Mesendoderm (in vitro differentiated cells): Measurements from ENCODE around the gene ROCK1.
"Not testable (repeated sequence)": the region's sequence is repeated elsewhere in the genome, so short reads cannot be mapped to it uniquely, and the experiment has no call there.

Source experiments
- DNase-seq: peaks from one replicate; pipeline ENCODE4 v3.0.0; 2013
- H2AK5ac ChIP-seq: 2 replicates; pipeline ENCODE4 v1.6.1; 2013; ENCODE audit warnings: low read length, inconsistent platforms
- H2BK120ac ChIP-seq: 2 replicates; pipeline ENCODE4 v1.6.1; 2013; ENCODE audit warnings: low read depth, mild to moderate bottlenecking, low read length, moderate library complexity, mixed read lengths
- H2BK15ac ChIP-seq: replicated peaks from 2 replicates; pipeline ENCODE4 v1.6.1; 2013; ENCODE audit warnings: low read depth, mild to moderate bottlenecking, moderate library complexity
- H2BK5ac ChIP-seq: 2 replicates; pipeline ENCODE4 v1.6.1; 2013; ENCODE audit warnings: low read length, inconsistent platforms
- H3K18ac ChIP-seq: 2 replicates; pipeline ENCODE4 v1.6.1; 2013; ENCODE audit warnings: mild to moderate bottlenecking, low read length, mixed read lengths
- H3K23ac ChIP-seq: one replicate; pipeline ENCODE4 v1.6.1; 2013; ENCODE audit warnings: low read length
- H3K27ac ChIP-seq: 2 replicates; pipeline ENCODE4 v1.5.1; 2013; ENCODE audit warnings: low read depth, mild to moderate bottlenecking, inconsistent platforms, low read length, moderate library complexity
- H3K27me3 ChIP-seq: 2 replicates; pipeline ENCODE4 v1.6.1; 2013; ENCODE audit warnings: low read length, control low read depth, mild to moderate bottlenecking, inconsistent platforms; ENCODE audit not compliant: insufficient read depth, poor library complexity
- H3K36me3 ChIP-seq: 2 replicates; pipeline ENCODE4 v1.6.1; 2013; ENCODE audit warnings: low read length, inconsistent platforms; ENCODE audit not compliant: control insufficient read depth, insufficient read depth
- H3K4ac ChIP-seq: one replicate; pipeline ENCODE4 v1.6.1; 2013; ENCODE audit warnings: low read depth, mild to moderate bottlenecking, low read length, moderate library complexity
- H3K4me1 ChIP-seq: 2 replicates; pipeline ENCODE4 v1.6.1; 2013; ENCODE audit warnings: low read depth, low read length, inconsistent platforms; ENCODE audit not compliant: control insufficient read depth
- H3K4me2 ChIP-seq: 2 replicates; pipeline ENCODE4 v1.6.1; 2013; ENCODE audit warnings: low read length
- H3K4me3 ChIP-seq: 2 replicates; pipeline ENCODE4 v1.5.1; 2013; ENCODE audit warnings: mild to moderate bottlenecking, low read length
- H3K56ac ChIP-seq: one replicate; pipeline ENCODE4 v1.6.1; 2013; ENCODE audit warnings: low read length
- H3K79me1 ChIP-seq: 2 replicates; pipeline ENCODE4 v1.6.1; 2013; ENCODE audit warnings: low read length, inconsistent platforms
- H3K79me2 ChIP-seq: 2 replicates; pipeline ENCODE4 v1.6.1; 2013; ENCODE audit warnings: mild to moderate bottlenecking, low read length; ENCODE audit not compliant: control insufficient read depth, insufficient read depth
- H3K9ac ChIP-seq: 2 replicates; pipeline ENCODE4 v1.6.1; 2013; ENCODE audit warnings: low read length, inconsistent platforms
- H4K5ac ChIP-seq: one replicate; pipeline ENCODE4 v1.6.1; 2013; ENCODE audit warnings: low read length
- H4K8ac ChIP-seq: one replicate; pipeline ENCODE4 v1.6.1; 2013; ENCODE audit warnings: low read depth, mild to moderate bottlenecking, control low read depth, low read length, moderate library complexity
- WGBS: extraction: QIAGEN DNeasy Blood & Tissue Kit; methylation state at CpG from one replicate; pipeline ENCODE4 v1.1.7; 2013; ENCODE audit warnings: low lambda C conversion rate, missing lambda C conversion rate; ENCODE audit not compliant: insufficient coverage; ENCODE audit errors: extremely low coverage; 5-methylcytosine and 5-hydroxymethylcytosine counted together

ROCK1 gene

DNA sequence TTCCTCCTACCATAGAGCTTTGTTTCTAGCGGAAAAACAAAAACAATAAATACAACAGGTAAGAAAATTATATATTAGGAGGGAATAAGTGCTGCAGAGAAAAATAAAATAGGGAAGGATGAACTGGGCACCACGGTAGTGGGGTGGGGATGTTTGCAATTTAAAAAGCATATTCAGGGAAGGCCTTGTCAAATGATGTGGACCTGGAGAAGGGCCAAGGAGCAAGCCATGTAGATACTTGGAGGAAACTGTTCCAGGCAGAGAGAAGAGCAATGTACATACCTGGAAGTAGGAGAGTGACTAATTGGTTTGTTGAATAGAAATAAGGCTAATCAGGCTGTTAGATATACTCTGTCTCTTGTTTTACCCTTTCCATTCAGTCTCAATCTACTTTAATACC is 136.5 kb downstream of the ROCK1 start:
- H3K4me2 ChIP-seq, result no peak overlapping the region
- no peak overlapping the region for H4K5ac ChIP-seq
- H3K36me3 ChIP-seq, result no peaks in the 10 kb centered on the region
- no peak overlapping the region for H2BK5ac ChIP-seq
- no peak overlapping the region for H3K27ac ChIP-seq
- no CpG with 5 or more reads among the region's 2 CpGs for WGBS
- no peak overlapping the region for H3K23ac ChIP-seq
- no peak overlapping the region for H2BK15ac ChIP-seq
- no peak overlapping the region for H3K18ac ChIP-seq
- H3K4ac ChIP-seq, result no peak overlapping the region
- H3K79me1 ChIP-seq, result no peaks in the 10 kb centered on the region
- H4K8ac ChIP-seq, result no peak overlapping the region
- no peak overlapping the region for H3K4me3 ChIP-seq
- H3K27me3 ChIP-seq, result no peaks in the 10 kb centered on the region
- DNase-seq, result no peak
- H3K56ac ChIP-seq, result no peak overlapping the region
- H2BK120ac ChIP-seq, result no peak overlapping the region
- H2AK5ac ChIP-seq, result no peak overlapping the region
- no peaks in the 10 kb centered on the region for H3K4me1 ChIP-seq
- no peak overlapping the region for H3K9ac ChIP-seq
- no peaks in the 10 kb centered on the region for H3K79me2 ChIP-seq

DNA sequence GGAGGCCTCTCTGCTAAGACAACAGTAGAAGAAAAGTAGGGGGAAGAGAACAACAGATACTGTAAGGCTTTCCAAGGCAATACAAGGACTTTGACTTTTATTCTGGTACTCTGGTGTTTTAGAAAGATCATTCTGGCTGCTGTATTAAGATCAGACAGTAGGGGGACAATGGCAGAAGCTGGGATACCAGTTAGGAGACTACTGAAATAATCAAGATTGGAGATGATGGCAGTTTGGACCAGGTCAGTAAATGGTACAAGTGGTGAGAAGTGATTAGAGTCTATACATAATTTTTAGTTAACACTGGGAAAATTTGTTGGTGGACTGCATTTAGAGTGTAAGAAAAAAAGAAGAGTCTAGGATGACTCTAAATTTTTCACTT is 139.7 kb downstream of the ROCK1 start:
- Histone ChIP-seq H3K79me2 (no peaks in the 10 kb centered on the region), H3K4me2 (no peak overlapping the region), H3K79me1 (no peaks in the 10 kb centered on the region), H2AK5ac (no peak overlapping the region), H2BK15ac (no peak overlapping the region), H3K27me3 (no peaks in the 10 kb centered on the region), H4K5ac (no peak overlapping the region), H3K27ac (no peak overlapping the region), H3K4me1 (no peaks in the 10 kb centered on the region), H4K8ac (no peak overlapping the region), H3K18ac (no peak overlapping the region), H3K23ac (no peak overlapping the region), H3K4ac (no peak overlapping the region), H3K4me3 (no peak overlapping the region), H3K36me3 (no peaks in the 10 kb centered on the region), H3K9ac (no peak overlapping the region), H3K56ac (no peak overlapping the region), H2BK120ac (no peak overlapping the region), H2BK5ac (no peak overlapping the region)
- DNase-seq, result peak; percentile 52

DNA sequence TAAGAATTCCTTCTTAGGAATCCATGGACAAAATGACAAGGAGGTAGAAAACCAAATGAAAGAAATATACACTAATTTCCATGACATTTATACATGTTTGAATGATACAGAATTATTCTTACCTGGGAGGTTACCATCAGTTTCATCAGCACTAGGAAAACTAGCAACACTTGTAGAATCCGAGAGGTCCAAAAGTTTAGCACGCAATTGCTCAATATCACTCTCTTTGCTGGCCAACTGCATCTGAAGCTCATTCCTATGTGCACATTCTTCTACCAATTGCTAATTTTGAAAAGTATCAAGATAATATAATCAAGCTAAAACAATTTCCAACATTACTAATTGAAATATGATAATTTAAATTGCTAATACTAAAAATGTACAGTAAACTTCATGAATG is 144.8 kb downstream of the ROCK1 start:
- no CpG with 5 or more reads among the region's 2 CpGs for WGBS
- Histone ChIP-seq H3K4ac (no peak overlapping the region), H3K4me2 (no peak overlapping the region), H2BK15ac (no peak overlapping the region), H3K4me1 (no peaks in the 10 kb centered on the region), H4K5ac (no peak overlapping the region), H3K79me1 (no peaks in the 10 kb centered on the region), H3K36me3 (no peaks in the 10 kb centered on the region), H2BK120ac (no peak overlapping the region), H2BK5ac (no peak overlapping the region), H3K56ac (no peak overlapping the region), H3K27me3 (no peaks in the 10 kb centered on the region), H3K23ac (no peak overlapping the region), H3K18ac (no peak overlapping the region), H2AK5ac (no peak overlapping the region), H3K27ac (no peak overlapping the region), H3K79me2 (no peaks in the 10 kb centered on the region), H3K4me3 (no peak overlapping the region), H4K8ac (no peak overlapping the region), H3K9ac (no peak overlapping the region)
- no peak for DNase-seq

DNA sequence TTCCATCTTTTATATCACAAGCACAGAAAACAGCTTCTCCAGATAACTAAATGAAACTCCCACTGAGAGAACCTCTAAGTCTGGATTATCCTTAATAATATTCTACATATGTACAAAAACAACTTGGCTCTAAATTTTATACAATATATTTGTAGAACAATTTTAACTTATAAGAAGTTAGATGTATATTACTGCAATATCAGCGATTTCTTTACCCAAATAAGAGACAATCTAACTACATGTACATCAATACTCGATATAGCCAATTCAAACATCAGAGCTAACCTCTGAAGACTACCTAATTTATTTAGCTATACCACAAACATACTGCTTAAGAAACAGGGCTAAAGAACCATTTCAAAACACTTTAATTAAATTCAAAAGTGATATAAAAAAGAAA is 148.6 kb downstream of the ROCK1 start:
- Histone ChIP-seq H3K4me2 (no peak overlapping the region), H3K23ac (no peak overlapping the region), H4K5ac (no peak overlapping the region), H3K36me3 (no peaks in the 10 kb centered on the region), H3K4ac (no peak overlapping the region), H3K4me3 (no peak overlapping the region), H3K79me2 (no peaks in the 10 kb centered on the region), H2AK5ac (no peak overlapping the region), H2BK5ac (no peak overlapping the region), H3K4me1 (no peaks in the 10 kb centered on the region), H4K8ac (no peak overlapping the region), H2BK120ac (no peak overlapping the region), H2BK15ac (no peak overlapping the region), H3K27me3 (no peaks in the 10 kb centered on the region), H3K56ac (no peak overlapping the region), H3K27ac (no peak overlapping the region), H3K79me1 (no peaks in the 10 kb centered on the region), H3K18ac (no peak overlapping the region), H3K9ac (no peak overlapping the region)
- DNase-seq, result no peak
- no CpG with 5 or more reads among the region's 2 CpGs for WGBS

DNA sequence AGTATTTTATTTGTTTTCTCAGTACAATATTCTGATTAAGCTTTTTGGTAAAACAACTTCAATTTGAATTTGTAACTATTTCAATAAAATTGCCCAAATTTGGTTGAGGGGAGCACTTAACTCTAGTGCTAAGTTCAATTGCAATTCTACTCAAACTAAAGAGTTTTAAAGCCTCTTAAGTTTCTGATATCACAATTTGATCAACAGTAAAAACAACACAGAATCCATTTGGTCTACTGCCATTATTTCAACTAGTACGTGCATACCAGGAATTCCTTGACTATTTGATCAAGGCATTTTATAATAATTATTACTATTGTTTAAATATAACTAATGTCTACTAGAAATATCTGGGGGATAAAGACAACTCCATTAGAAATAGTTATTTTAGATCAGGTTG is 150.9 kb downstream of the ROCK1 start:
- Histone ChIP-seq H3K56ac (no peak overlapping the region), H3K4ac (no peak overlapping the region), H3K79me2 (no peaks in the 10 kb centered on the region), H3K79me1 (no peaks in the 10 kb centered on the region), H3K18ac (no peak overlapping the region), H3K4me1 (no peaks in the 10 kb centered on the region), H3K4me2 (no peak overlapping the region), H3K27ac (no peak overlapping the region), H3K36me3 (no peaks in the 10 kb centered on the region), H2BK5ac (no peak overlapping the region), H3K9ac (no peak overlapping the region), H2BK120ac (no peak overlapping the region), H3K23ac (no peak overlapping the region), H4K8ac (no peak overlapping the region), H2BK15ac (no peak overlapping the region), H4K5ac (no peak overlapping the region), H3K27me3 (no peaks in the 10 kb centered on the region), H2AK5ac (no peak overlapping the region), H3K4me3 (no peak overlapping the region)
- no CpG with 5 or more reads among the region's 1 CpG for WGBS
- no peak for DNase-seq

DNA sequence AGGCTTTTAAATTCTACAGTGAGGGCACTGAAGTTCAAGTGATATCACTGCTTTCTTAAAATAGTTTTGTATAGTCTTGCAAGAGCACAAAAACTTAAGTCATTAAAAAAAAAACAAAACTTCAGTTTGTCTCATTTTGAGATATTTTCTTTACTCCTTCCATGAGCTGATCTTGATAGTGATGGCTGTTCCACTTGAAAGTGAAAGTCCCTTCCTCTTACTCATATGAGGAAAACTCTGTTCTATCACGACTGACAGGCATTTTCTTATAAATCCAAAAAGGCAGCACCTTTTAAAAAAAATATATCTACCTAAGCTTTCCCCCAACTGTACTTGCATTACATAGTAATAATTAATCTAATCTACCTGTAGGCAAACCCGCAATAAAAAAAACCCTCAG is 160.8 kb downstream of the ROCK1 start:
- H2BK15ac ChIP-seq, H3K27ac ChIP-seq, DNase-seq, H3K36me3 ChIP-seq, H3K27me3 ChIP-seq, H3K4me1 ChIP-seq, H2BK120ac ChIP-seq, H3K9ac ChIP-seq, H3K79me1 ChIP-seq, H3K4me2 ChIP-seq, H2BK5ac ChIP-seq, H2AK5ac ChIP-seq, H4K8ac ChIP-seq, H3K18ac ChIP-seq, H3K4me3 ChIP-seq, H4K5ac ChIP-seq, H3K79me2 ChIP-seq, H3K4ac ChIP-seq, H3K23ac ChIP-seq, H3K56ac ChIP-seq: not testable (repeated sequence)
- WGBS, result no CpG with 5 or more reads among the region's 2 CpGs
